Spleen (tissue), 11 donors: ENCODE results near the gene PDGFRB. TPM values are rescaled to one million over a fixed set of nuclear protein-coding genes. Genes with fewer than 3 reads are reported as not detected.

Experiments used
- DNase-seq: peaks from one replicate; pipeline ENCODE4 v3.0.0-alpha.2; 2020
- H3K27ac ChIP-seq, 8 donors: fragments of 200-600 bp; sonication (generic) in 7 of 8; 1 replicate in 4 of 8; 2 replicates in 4 of 8; pipeline versions ENCODE4 v1.5.0 to v1.8.0; 2016 to 2021; ENCODE audit warnings: inconsistent platforms in 4 of 8, mild to moderate bottlenecking in 4 of 8, moderate library complexity in 1 of 8
- H3K27me3 ChIP-seq, 7 donors: fragments of 200-600 bp; sonication (generic) in 6 of 7; replicated peaks in 1 of 7; 1 replicate in 4 of 7; 2 replicates in 3 of 7; pipeline versions ENCODE4 v1.5.0 to v1.8.0; 2016 to 2021; ENCODE audit warnings: inconsistent platforms in 3 of 7, mild to moderate bottlenecking in 1 of 7
- H3K36me3 ChIP-seq, 6 donors: fragments of 200-600 bp; sonication (generic) in 5 of 6; 1 replicate in 4 of 6; 2 replicates in 2 of 6; pipeline versions ENCODE4 v1.5.0 to v1.8.0; 2016 to 2021; ENCODE audit warnings: inconsistent platforms in 2 of 6
- H3K4me1 ChIP-seq, 6 donors: fragments of 200-600 bp; sonication (generic) in 5 of 6; 1 replicate in 3 of 6; 2 replicates in 3 of 6; pipeline versions ENCODE4 v1.5.0 to v1.8.0; 2016 to 2021; ENCODE audit warnings: inconsistent platforms in 3 of 6
- H3K4me3 ChIP-seq, 8 donors: fragments of 200-600 bp; sonication (generic) in 7 of 8; 1 replicate in 4 of 8; 2 replicates in 4 of 8; pipeline versions ENCODE4 v1.5.0 to v1.8.0; 2016 to 2021; ENCODE audit warnings: inconsistent platforms in 4 of 8, mild to moderate bottlenecking in 4 of 8, moderate library complexity in 2 of 8
- H3K9me3 ChIP-seq, 8 donors: fragments of 200-600 bp; sonication (generic) in 7 of 8; 1 replicate in 4 of 8; 2 replicates in 4 of 8; pipeline versions ENCODE4 v1.5.0 to v1.8.0; 2016 to 2021; ENCODE audit warnings: inconsistent platforms in 4 of 8
- CTCF ChIP-seq, 11 experiments: fragments of 200-600 bp in 7 of 11; fragments of 450-650 bp in 4 of 11; sonication (generic) in 4 of 11; IDR thresholded peaks in 8 of 11; conservative IDR thresholded peaks in 3 of 11; 1 replicate in 7 of 11; 2 replicates in 4 of 11; pipeline versions ENCODE4 v1.4.0 to v1.8.0; 2016 to 2021; ENCODE audit warnings: antibody characterized with exemption in 11 of 11, inconsistent platforms in 4 of 11, mild to moderate bottlenecking in 1 of 11
- POLR2A ChIP-seq, 3 donors: fragments of 450-650 bp; IDR thresholded peaks; one replicate each; pipeline ENCODE4 v1.5.1; 2017; ENCODE audit warnings: antibody characterized with exemption in 3 of 3, mild to moderate bottlenecking in 1 of 3
- POLR2AphosphoS5 ChIP-seq, 3 donors: sonication (generic); formaldehyde crosslinking; IDR thresholded peaks; one replicate each; pipeline ENCODE4 v1.5.1; 2017; ENCODE audit warnings: antibody characterized with exemption in 3 of 3
- WGBS, 5 donors: extraction: QIAGEN DNeasy Blood & Tissue Kit in 3 of 5; methylation state at CpG; one replicate each; pipeline versions ENCODE4 v1.1.5 to v1.1.7; 2013 to 2018; 5-methylcytosine and 5-hydroxymethylcytosine counted together
- intact Hi-C: fragments of 100-400 bp; cut with DNase I; formaldehyde crosslinking; loops from one replicate; pipeline ENCODE4 v1.15.0; 2023; ENCODE audit warnings: low total_unique reads
- polyA plus RNA-seq, 3 donors: library from polyadenylated mRNA; stranded (reverse); fragments of 200-250 nt; gene quantifications; one replicate each; pipeline ENCODE4 v1.2.1, GENCODE V29; 2013
- total RNA-seq, 7 donors: library from RNA; depleted of rRNA in 3 of 7; stranded (reverse); fragments of >200 nt in 3 of 7; fragmentation: NEBNext Ultra II Directional in 4 of 7; extraction: Animal tissue kit (Norgen Biotek cat#: 25700) in 4 of 7; gene quantifications; one replicate each; pipeline versions ENCODE4 v1.1.0 to v1.2.1, GENCODE V29; 2016 to 2021
- donor health status: healthy with polysubstance abuse.
- donor health status: DM: no; HTN: no; CAD: no; lungs with moderate emphysema.
- donor health status: DM: no; HTN: no; CAD: no.
- donor health status: Bipolar disorder and iron deficiency.
- donor health status: healthy.
- donor health status: DM: no; HTN: no; CAD: no.
- donor health status: DM: yes; HTN: yes; CAD: no.

Gene PDGFRB
- total and polyA plus RNA-seq, 10 donors, result 12.8 to 144 (median 88.5) TPM

DNA sequence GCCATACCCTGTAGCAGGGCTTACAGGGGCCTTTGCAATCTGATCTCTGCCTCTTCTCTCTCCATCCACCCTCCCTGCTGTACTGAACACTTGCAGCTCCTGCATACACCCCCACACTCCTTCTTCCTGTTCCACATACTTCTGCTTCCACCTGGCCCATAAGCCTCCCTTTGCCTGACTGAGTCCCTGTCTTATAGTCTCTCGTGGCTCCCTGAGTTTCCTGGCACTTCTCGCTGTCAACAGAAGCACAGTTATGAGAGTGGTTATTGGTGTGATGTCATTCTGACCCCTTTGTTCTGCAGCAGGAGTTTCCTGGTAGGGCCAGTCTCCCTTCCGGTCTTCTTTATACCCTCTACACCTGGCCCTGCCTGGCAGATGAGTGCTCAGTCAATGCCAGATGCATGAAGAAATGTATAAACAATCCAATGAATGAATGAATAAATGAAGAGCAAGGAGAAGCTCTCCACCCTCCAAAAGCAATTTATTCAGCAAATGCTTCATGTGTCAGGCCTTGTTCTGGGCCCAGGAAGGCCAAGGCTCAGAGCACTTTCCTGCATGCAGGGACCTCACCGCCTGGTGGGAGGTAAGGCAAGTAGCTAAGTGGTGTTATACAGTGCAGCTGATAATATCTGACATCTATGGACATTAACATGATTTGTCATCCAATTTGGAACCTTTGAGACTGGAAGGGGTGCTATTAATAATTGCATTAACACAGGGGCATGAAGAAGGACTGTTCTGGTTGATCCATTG, 48.8 kb downstream of the PDGFRB start:
- H3K9me3 ChIP-seq, result no peaks in the 10 kb centered on the region
- 58 to 66% (median 59%) methylated on average over 4 of the region's 4 CpGs for WGBS, 5 donors
- no peaks in the 10 kb centered on the region for H3K36me3 ChIP-seq
- peaks cover 0 to 4% (median 0%) of the 10 kb centered on the region in 7 donors for H3K27me3 ChIP-seq
- H3K4me1 ChIP-seq, result peaks cover 0 to 24% (median 6%) of the 10 kb centered on the region in 6 donors
- intact Hi-C loops, result no loop called here
- no peak overlapping the region for H3K4me3 ChIP-seq
- H3K27ac ChIP-seq, result peak overlapping the region in 3 of 8 donors; percentile 1 to 40 (median 22)
- DNase-seq, result no peak
- TF ChIP-seq POLR2AphosphoS5 (IDR thresholded peaks at IDR 0.05) (no peak), CTCF (IDR thresholded peaks at IDR 0.05 in 8 of 11, conservative IDR thresholded peaks at IDR 0.05 in 3 of 11) (no peak), POLR2A (IDR thresholded peaks at IDR 0.05) (no peak)

GRCh38 chr5:150105928-150106615, 49.6 kb downstream of the PDGFRB start:
- Histone ChIP-seq H3K27me3 (peaks cover 0 to under 1% (median 0%) of the 10 kb centered on the region in 7 donors), H3K4me3 (no peak overlapping the region), H3K27ac (peak overlapping the region in 3 of 8 donors; percentile 23 to 40 (median 38)), H3K9me3 (no peaks in the 10 kb centered on the region), H3K4me1 (peaks cover 0 to 24% (median 6%) of the 10 kb centered on the region in 6 donors), H3K36me3 (no peaks in the 10 kb centered on the region)
- intact Hi-C loops, result no loop called here
- DNase-seq, result no peak
- TF ChIP-seq CTCF (IDR thresholded peaks at IDR 0.05 in 8 of 11, conservative IDR thresholded peaks at IDR 0.05 in 3 of 11), result no peak
- peak; percentile 32 to 67 (median 59) for TF ChIP-seq POLR2AphosphoS5 (IDR thresholded peaks at IDR 0.05)
- no peak for TF ChIP-seq POLR2A (IDR thresholded peaks at IDR 0.05)
- 75 to 85% (median 83%) methylated on average over 5 to 7 of the region's 7 CpGs for WGBS, 5 donors

DNA sequence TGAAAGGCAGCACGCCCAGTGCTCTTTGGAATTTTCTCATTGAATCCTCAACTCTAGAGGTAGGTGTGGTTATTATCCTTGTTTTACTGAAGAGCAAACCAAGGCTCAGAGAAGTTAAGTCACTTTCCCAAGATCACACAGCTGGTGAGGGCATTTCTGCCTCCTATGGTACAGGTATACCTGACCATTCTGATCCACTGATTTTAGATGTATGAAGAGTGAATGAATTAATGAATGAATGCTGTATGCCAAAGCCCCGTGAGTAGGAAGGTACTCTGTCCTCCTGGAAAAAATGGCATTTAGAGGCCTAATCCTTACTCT, 51.1 kb downstream of the PDGFRB start:
- no peak for TF ChIP-seq CTCF (IDR thresholded peaks at IDR 0.05 in 8 of 11, conservative IDR thresholded peaks at IDR 0.05 in 3 of 11)
- Histone ChIP-seq H3K27ac (no peak overlapping the region), H3K36me3 (no peaks in the 10 kb centered on the region), H3K4me3 (no peak overlapping the region), H3K4me1 (peaks cover 0 to 24% (median 5%) of the 10 kb centered on the region in 6 donors), H3K27me3 (no peaks in the 10 kb centered on the region), H3K9me3 (no peaks in the 10 kb centered on the region)
- no peak for DNase-seq
- 94 to 100% (median 96%) methylated on average over 2 of the region's 2 CpGs for WGBS, 5 donors
- intact Hi-C loops, result no loop called here
